Lung microvascular endothelial cell (primary cell): ENCODE data around the gene CTNNB1. TPM values are rescaled to one million over a fixed set of nuclear protein-coding genes. Genes with fewer than 3 reads are reported as not detected.
A peak's percentile ranks its signal among the peaks of the same experiment; 100 is the strongest.

ENCODE experiments used
- DNase-seq, 2 donors: peaks; one replicate each; pipeline versions ENCODE4 v3.0.0 to v3.0.0-alpha.2; 2010; ENCODE audit warnings: low read depth in 2 of 2
- total RNA-seq: library from RNA; depleted of rRNA; stranded (reverse); fragments of >200 nt; gene quantifications from 2 replicates; pipeline ENCODE4 v1.2.1, GENCODE V29; 2014

Gene CTNNB1
- total RNA-seq, 1 donor from 2014 or later = 2,001 TPM

- no peak for DNase-seq
Observed at GRCh38 chr3:41192885-41193284, 6.4 kb upstream of the CTNNB1 start.

- DNase-seq = no peak
Observed at GRCh38 chr3:41193794-41194539, 5.3 kb upstream of the CTNNB1 start.

- DNase-seq = no peak
Observed at GRCh38 chr3:41194701-41195100, 4.6 kb upstream of the CTNNB1 start.

GRCh38 chr3:41195946-41196345 lies 3.4 kb upstream of the CTNNB1 start:
- DNase-seq = no peak

- DNase-seq = no peak
Observed at GRCh38 chr3:41196499-41197410, 2.5 kb upstream of the CTNNB1 start.

GRCh38 chr3:41198046-41198445 lies 1.3 kb upstream of the CTNNB1 start:
- DNase-seq = no peak

GRCh38 chr3:41198526-41198925 lies 779 bp upstream of the CTNNB1 start:
- DNase-seq = peak; percentile 26 to 30

- DNase-seq = peak; percentile 26 to 50
Observed at GRCh38 chr3:41199866-41200668, 762 bp downstream of the CTNNB1 start.

- peak in 1 of 2 donors; percentile 52 for DNase-seq
Observed at GRCh38 chr3:41200669-41201021, 1.3 kb downstream of the CTNNB1 start.

GRCh38 chr3:41202075-41202833 lies 2.9 kb downstream of the CTNNB1 start:
- no peak for DNase-seq

- DNase-seq = peak; percentile 46 to 73
Observed at GRCh38 chr3:41202834-41203345, 3.6 kb downstream of the CTNNB1 start.

- no peak for DNase-seq
Observed at GRCh38 chr3:41204369-41204768, 5.1 kb downstream of the CTNNB1 start.

GRCh38 chr3:41205591-41205990 lies 6.3 kb downstream of the CTNNB1 start:
- no peak for DNase-seq

- no peak for DNase-seq
Observed at GRCh38 chr3:41207355-41207754, 8.1 kb downstream of the CTNNB1 start.

GRCh38 chr3:41208507-41209220 lies 9.4 kb downstream of the CTNNB1 start:
- DNase-seq = no peak

GRCh38 chr3:41209646-41210045 lies 10.3 kb downstream of the CTNNB1 start:
- peak in 1 of 2 donors; percentile 30 for DNase-seq

GRCh38 chr3:41210966-41211365 lies 11.7 kb downstream of the CTNNB1 start:
- no peak for DNase-seq

GRCh38 chr3:41212088-41212487 lies 12.8 kb downstream of the CTNNB1 start:
- no peak for DNase-seq

- DNase-seq = no peak
Observed at GRCh38 chr3:41213588-41213987, 14.3 kb downstream of the CTNNB1 start.

GRCh38 chr3:41216422-41216821 lies 17.1 kb downstream of the CTNNB1 start:
- no peak for DNase-seq
